ENCODE data around the gene COL25A1.

- TF ChIP-seq CTCF (IDR thresholded peaks at IDR 0.05; ENCODE audit: extremely low read depth in 1 of 2, insufficient read depth in 1 of 2, low read depth in 1 of 2, low read length in 2 of 2) (no peak), FOS (IDR thresholded peaks at IDR 0.05; ENCODE audit: borderline replicate concordance, insufficient read depth, low read length) (no peak), MYC (IDR thresholded peaks at IDR 0.05; ENCODE audit: low read depth, low read length) (no peak), POLR2A (IDR thresholded peaks at IDR 0.05; ENCODE audit: low read depth, low read length) (no peak), POLR2AphosphoS5 (IDR thresholded peaks at IDR 0.05; ENCODE audit: insufficient read depth, low read depth, low read length) (no peak), EZH2 (IDR thresholded peaks at IDR 0.05; ENCODE audit: borderline replicate concordance, low read depth, low read length, severe bottlenecking) (no peak)
- TF ChIP-seq, protein P1, sequence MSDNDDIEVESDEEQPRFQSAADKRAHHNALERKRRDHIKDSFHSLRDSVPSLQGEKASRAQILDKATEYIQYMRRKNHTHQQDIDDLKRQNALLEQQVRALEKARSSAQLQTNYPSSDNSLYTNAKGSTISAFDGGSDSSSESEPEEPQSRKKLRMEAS (IDR thresholded peaks at IDR 0.05; ENCODE audit: insufficient read depth, insufficient read length), result no peak
Observed at GRCh38 chr4:109156356-109156755, 146.1 kb downstream of the COL25A1 start.
